Activated B cell treated with CpG ODN at 0.5 μM for 24 hours (primary cell): Measurements from ENCODE around the gene MAEA. TPM values are rescaled to one million over a fixed set of nuclear protein-coding genes. Genes with fewer than 3 reads are reported as not detected.

Experiments used
- ATAC-seq: fragments of 200-7000 bp; cut with Tn5 transposase; one replicate; pipeline ENCODE4 v1.10.0; 2021; ENCODE audit warnings: low read depth, mild to moderate bottlenecking, moderate library complexity
- CTCF ChIA-PET: fragments of 350-600 bp; sonication (Branson Sonifier 250); formaldehyde crosslinking; loops from one replicate; lab custom pipeline; 2021; ENCODE audit warnings: antibody characterized with exemption; lab: Charles Lee
- POLR2A ChIA-PET: fragments of 350-600 bp; sonication (Branson Sonifier 250); formaldehyde crosslinking; loops from one replicate; lab custom pipeline; 2021; ENCODE audit warnings: antibody characterized with exemption; lab: Charles Lee
- DNase-seq: peaks from one replicate; pipeline ENCODE4 v3.0.0; 2022
- H3K27ac Mint-ChIP-seq: one replicate; pipeline ENCODE4 v1.8.0; 2020; ENCODE audit warnings: mixed read lengths
- H3K27me3 Mint-ChIP-seq: one replicate; pipeline ENCODE4 v1.8.0; 2021; ENCODE audit warnings: mixed read lengths
- H3K36me3 Mint-ChIP-seq: one replicate; pipeline ENCODE4 v1.8.0; 2021; ENCODE audit warnings: low read depth, mixed read lengths
- H3K4me1 Mint-ChIP-seq: one replicate; pipeline ENCODE4 v1.8.0; 2021; ENCODE audit warnings: mixed read lengths
- H3K4me3 Mint-ChIP-seq: one replicate; pipeline ENCODE4 v1.8.0; 2020; ENCODE audit warnings: mild to moderate bottlenecking, mixed read lengths
- H3K9me3 Mint-ChIP-seq: one replicate; pipeline ENCODE4 v1.8.0; 2020; ENCODE audit warnings: mixed read lengths
- intact Hi-C: fragments of 100-400 bp; cut with micrococcal nuclease; formaldehyde crosslinking; loops from one replicate; pipeline ENCODE4 v1.15.1; 2024
- total RNA-seq: library from RNA; stranded (reverse); gene quantifications from 2 replicates; pipeline ENCODE4 v1.2.3, GENCODE V29; 2022
- TF ChIP-seq, protein P1 (sequence below): fragments of 200-600 bp; IDR thresholded peaks from one replicate; pipeline ENCODE4 v1.8.0; 2022; ENCODE audit warnings: antibody characterized with exemption, mild to moderate bottlenecking

MAEA gene
- total RNA-seq, 1 donor from 2014 or later, result 73.7 TPM

DNA sequence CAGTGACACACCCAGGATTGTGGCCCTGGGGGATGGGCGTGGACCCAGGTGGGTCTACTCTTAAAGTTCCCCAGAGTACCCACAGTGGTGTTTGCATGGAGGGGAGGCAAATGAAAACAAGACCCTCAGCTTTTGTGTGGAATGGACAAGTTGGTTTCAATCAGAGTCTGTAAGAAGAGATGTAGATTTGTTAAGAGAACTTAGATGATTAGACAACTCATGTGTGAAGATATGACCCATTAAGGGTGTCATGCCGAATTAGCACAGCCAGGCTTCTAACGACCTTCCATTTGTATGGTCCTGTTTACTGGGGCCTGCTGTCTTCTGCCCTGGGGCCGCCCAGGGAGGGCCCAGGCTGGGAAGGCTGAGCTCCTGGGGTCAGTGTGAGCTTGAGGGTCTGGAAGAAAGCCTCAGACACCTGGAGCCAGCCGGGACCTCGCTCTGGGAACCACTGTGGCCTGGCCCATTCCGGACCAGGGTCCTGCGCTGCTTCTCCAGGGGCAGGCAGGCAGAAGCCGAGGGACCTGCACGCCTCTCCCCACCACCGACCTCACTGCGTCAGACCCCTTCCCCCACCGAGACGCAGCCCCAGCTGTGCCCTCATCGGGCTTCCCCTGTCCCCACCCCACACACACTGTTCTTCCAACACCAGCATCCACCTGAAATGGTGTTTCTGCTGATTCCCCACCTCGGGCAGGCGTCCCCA is 77.7 kb downstream of the MAEA start:
- no peak for DNase-seq
- Mint-ChIP-seq H3K36me3 (peaks cover 20% of the 10 kb centered on the region), H3K9me3 (no peaks in the 10 kb centered on the region), H3K4me1 (no peaks in the 10 kb centered on the region), H3K27me3 (no peaks in the 10 kb centered on the region), H3K4me3 (no peak overlapping the region), H3K27ac (no peak overlapping the region)
- ATAC-seq, result no peak
- POLR2A ChIA-PET, result no interaction called here
- TF ChIP-seq, protein P1, sequence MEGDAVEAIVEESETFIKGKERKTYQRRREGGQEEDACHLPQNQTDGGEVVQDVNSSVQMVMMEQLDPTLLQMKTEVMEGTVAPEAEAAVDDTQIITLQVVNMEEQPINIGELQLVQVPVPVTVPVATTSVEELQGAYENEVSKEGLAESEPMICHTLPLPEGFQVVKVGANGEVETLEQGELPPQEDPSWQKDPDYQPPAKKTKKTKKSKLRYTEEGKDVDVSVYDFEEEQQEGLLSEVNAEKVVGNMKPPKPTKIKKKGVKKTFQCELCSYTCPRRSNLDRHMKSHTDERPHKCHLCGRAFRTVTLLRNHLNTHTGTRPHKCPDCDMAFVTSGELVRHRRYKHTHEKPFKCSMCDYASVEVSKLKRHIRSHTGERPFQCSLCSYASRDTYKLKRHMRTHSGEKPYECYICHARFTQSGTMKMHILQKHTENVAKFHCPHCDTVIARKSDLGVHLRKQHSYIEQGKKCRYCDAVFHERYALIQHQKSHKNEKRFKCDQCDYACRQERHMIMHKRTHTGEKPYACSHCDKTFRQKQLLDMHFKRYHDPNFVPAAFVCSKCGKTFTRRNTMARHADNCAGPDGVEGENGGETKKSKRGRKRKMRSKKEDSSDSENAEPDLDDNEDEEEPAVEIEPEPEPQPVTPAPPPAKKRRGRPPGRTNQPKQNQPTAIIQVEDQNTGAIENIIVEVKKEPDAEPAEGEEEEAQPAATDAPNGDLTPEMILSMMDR, result no peak
- intact Hi-C loops, result no loop called here
- CTCF ChIA-PET, result no interaction called here

DNA sequence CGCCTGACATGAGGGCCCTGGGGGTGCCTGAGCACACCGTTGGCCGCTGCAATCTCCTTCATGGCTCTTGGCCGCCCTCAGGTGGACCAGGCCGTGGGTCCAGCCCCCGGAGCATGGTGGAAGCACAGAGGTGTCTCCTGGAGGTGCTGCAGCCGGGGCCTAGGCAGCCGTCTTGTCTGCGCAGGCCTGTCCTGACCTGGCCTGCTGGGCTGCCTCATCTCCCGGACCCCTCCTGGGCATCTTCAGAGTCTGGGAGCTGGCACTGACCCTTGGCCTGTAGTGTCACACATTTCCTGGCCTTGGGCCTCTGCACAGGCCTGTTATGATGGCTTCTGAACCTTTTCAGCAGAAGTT is 78.2 kb downstream of the MAEA start:
- DNase-seq (no peak), ATAC-seq (no peak)
- CTCF ChIA-PET, result no interaction called here
- Mint-ChIP-seq H3K4me3 (no peak overlapping the region), H3K27me3 (no peaks in the 10 kb centered on the region), H3K9me3 (no peaks in the 10 kb centered on the region), H3K4me1 (no peaks in the 10 kb centered on the region), H3K36me3 (peaks cover 26% of the 10 kb centered on the region), H3K27ac (no peak overlapping the region)
- POLR2A ChIA-PET, result no interaction called here
- intact Hi-C loops, result no loop called here
- TF ChIP-seq, protein P1, result no peak

DNA sequence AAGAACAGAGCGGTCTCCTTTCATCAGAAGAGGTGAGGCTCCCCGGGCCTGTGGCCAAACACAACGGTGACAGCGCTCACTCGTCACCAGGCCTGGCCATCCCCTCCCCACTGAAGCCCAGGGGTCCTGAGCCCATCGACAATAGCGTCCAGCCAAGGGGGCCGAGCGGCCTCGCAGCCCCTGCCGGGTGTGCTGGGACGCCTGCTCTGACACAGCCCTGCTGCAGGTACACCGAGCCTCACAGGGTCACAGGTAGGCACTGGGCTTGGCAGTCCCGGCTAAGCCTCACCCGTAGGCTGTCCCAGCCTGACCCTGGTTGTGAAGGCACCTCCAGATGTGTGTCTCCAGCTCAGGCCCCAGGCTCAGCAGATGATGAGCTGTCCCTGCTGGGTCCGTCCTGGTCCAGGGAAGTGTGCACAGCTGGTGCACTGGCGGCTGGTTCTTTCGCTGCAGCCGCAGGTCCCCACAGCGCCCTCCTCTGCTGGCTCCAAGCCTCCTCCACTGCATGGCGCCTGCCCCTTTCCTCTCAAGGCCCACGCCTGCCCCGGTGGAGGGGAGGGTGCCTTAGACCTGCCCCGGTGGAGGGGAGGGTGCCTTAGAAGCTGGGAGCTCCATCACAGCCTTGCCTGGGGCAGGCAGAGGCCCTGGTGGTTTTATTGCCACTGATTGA is 78.9 kb downstream of the MAEA start:
- ATAC-seq (no peak), DNase-seq (no peak)
- TF ChIP-seq, protein P1, result no peak
- CTCF ChIA-PET, result no interaction called here
- Mint-ChIP-seq H3K4me3 (no peak overlapping the region), H3K4me1 (no peaks in the 10 kb centered on the region), H3K27me3 (no peaks in the 10 kb centered on the region), H3K9me3 (no peaks in the 10 kb centered on the region), H3K36me3 (peaks cover 32% of the 10 kb centered on the region), H3K27ac (no peak overlapping the region)
- intact Hi-C loops, result no loop called here
- POLR2A ChIA-PET, result no interaction called here

DNA sequence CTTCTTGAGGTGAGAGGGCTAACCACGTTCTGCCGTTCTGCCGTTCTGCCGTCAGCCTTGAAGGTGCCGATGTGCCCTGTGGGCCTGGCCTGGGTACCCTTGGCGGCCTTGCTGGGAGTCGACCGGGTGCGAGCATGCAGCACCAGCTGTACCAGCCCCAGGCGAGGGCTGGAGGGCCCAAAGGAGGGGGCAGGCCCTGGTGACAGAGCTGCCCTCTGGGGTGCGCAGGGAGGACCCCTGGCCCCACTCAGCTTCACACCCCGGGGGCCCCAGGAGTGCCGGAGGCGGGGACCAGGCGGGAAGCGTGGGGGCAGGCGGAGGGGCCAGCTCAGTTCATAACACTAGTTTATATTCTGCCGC is 79.4 kb downstream of the MAEA start:
- ATAC-seq (no peak), DNase-seq (no peak)
- Mint-ChIP-seq H3K4me1 (no peaks in the 10 kb centered on the region), H3K9me3 (no peaks in the 10 kb centered on the region), H3K27ac (no peak overlapping the region), H3K27me3 (no peaks in the 10 kb centered on the region), H3K36me3 (peaks cover 37% of the 10 kb centered on the region), H3K4me3 (no peak overlapping the region)
- ChIA-PET CTCF (no interaction called here), POLR2A (no interaction called here)
- intact Hi-C loops, result no loop called here
- TF ChIP-seq, protein P1, result no peak

DNA sequence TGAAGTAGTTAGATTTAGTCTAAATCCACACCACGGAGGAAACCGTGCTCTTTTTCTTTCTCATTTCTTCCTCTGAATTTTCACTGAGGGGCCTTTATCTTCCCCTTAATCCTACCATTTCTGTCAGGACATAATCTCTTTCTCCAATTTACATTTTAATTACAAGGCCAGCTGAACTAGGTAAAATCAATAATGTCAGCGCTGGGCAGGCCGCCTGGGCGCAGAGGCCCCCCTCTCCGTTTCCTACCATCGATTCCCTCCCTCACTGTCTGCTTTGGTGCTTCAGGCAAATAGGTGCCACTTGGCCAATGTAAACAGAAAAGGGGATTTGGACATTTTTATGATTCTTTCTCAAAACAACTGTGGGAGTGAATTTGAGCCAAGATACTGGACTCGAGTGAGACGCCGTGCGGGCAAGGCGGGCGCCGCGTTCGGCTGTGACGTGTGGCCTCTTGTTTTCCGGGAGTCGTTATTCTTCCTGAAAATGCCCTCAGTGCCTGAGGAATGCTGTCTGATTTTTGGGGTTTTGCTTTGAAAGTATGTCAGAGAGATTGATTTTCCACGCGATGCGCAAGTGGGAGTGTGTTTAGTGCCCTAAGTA is 79.9 kb downstream of the MAEA start:
- no peak for ATAC-seq
- ChIA-PET POLR2A (no interaction called here), CTCF (no interaction called here)
- TF ChIP-seq, protein P1, result no peak
- no peaks in the 10 kb centered on the region for H3K27me3 Mint-ChIP-seq
- peaks cover 37% of the 10 kb centered on the region for H3K36me3 Mint-ChIP-seq
- H3K4me1 Mint-ChIP-seq, result no peaks in the 10 kb centered on the region
- no peak for DNase-seq
- H3K27ac Mint-ChIP-seq, result no peak overlapping the region
- intact Hi-C loops, result no loop called here
- H3K9me3 Mint-ChIP-seq, result no peaks in the 10 kb centered on the region
- H3K4me3 Mint-ChIP-seq, result no peak overlapping the region
